Calu3 (cell line): ENCODE data around the gene PCSK5. TPM values are rescaled to one million over a fixed set of nuclear protein-coding genes. Genes with fewer than 3 reads are reported as not detected.

Experiments used
- BruUV-seq: library from RNA; stranded (reverse); fragments of 400-500 nt; replicated peaks from 2 replicates; lab custom pipeline; 2021; lab: Mats Ljungman, UMichigan
- CTCF ChIA-PET: fragments of 300-600 bp; sonication (Branson Sonifier 250); formaldehyde crosslinking; loops from one replicate; lab custom pipeline; 2022; ENCODE audit warnings: antibody characterized with exemption; lab: Charles Lee
- DNase-seq: peaks from one replicate; pipeline ENCODE4 v3.0.0; 2022
- H3K27ac Mint-ChIP-seq: one replicate; pipeline ENCODE4 v1.8.0; 2022; ENCODE audit warnings: mixed read lengths; ENCODE audit not compliant: unreplicated experiment
- H3K27me3 Mint-ChIP-seq: one replicate; pipeline ENCODE4 v1.8.0; 2022; ENCODE audit warnings: mixed read lengths; ENCODE audit not compliant: unreplicated experiment
- H3K36me3 Mint-ChIP-seq: one replicate; pipeline ENCODE4 v1.8.0; 2022; ENCODE audit warnings: mild to moderate bottlenecking, moderate library complexity, mixed read lengths; ENCODE audit not compliant: insufficient read depth, unreplicated experiment
- H3K4me1 Mint-ChIP-seq: one replicate; pipeline ENCODE4 v1.8.0; 2022; ENCODE audit warnings: mild to moderate bottlenecking, low read depth, mixed read lengths; ENCODE audit not compliant: unreplicated experiment
- H3K4me3 Mint-ChIP-seq: one replicate; pipeline ENCODE4 v1.8.0; 2022; ENCODE audit warnings: mild to moderate bottlenecking, low read depth, moderate library complexity, mixed read lengths; ENCODE audit not compliant: unreplicated experiment
- H3K9me3 Mint-ChIP-seq: one replicate; pipeline ENCODE4 v1.8.0; 2022; ENCODE audit warnings: low read depth, mixed read lengths; ENCODE audit not compliant: unreplicated experiment
- intact Hi-C: fragments of 100-400 bp; cut with micrococcal nuclease; formaldehyde crosslinking; loops from one replicate; pipeline ENCODE4 v1.10.0; 2022; ENCODE audit not compliant: unreplicated experiment
- total RNA-seq: library from RNA; stranded (reverse); gene quantifications from 2 replicates; pipeline ENCODE4 v1.2.3, GENCODE V29; 2022
- TF ChIP-seq, protein P1 (sequence below): fragments of 200-600 bp; IDR thresholded peaks from one replicate; pipeline ENCODE4 v1.8.0; 2022; ENCODE audit warnings: antibody characterized with exemption; ENCODE audit not compliant: unreplicated experiment

Gene PCSK5
- total RNA-seq, 1 experiment from 2014 or later: 38.4 TPM

DNA sequence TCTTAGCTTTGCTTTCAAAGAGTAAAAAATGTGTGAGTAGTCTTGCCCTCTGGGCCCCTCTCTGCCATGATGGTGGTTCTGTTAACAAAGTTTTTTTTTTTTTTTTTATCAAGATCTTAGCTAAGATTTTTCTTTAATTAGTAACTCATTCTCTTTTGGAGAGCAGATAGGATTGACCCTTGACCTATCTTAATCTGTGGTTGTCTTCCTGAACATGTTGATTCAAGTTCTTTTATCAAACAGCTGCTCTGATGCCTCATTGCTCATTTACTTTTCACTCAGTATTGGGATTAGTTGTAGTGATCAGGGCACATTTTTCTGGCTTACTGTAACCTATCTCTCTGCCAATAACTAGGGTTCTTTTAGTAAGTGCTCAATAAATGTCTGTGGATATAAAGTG lies 106.3 kb downstream of the PCSK5 start:
- Mint-ChIP-seq H3K36me3 (peaks cover 6% of the 10 kb centered on the region), H3K27ac (peak overlapping the region; percentile 54), H3K4me3 (no peak overlapping the region), H3K4me1 (peaks cover 59% of the 10 kb centered on the region), H3K27me3 (no peaks in the 10 kb centered on the region), H3K9me3 (peaks cover 4% of the 10 kb centered on the region)
- intact Hi-C loops: loop anchor here (5.0 kb wide), 1 partner anchor 104 kb away; the partner anchor contains the start of gene PCSK5
- CTCF ChIA-PET: interaction anchor here (0.7 kb wide), 2 partner anchors 39 to 93 kb away, joined by 3 to 8 read pairs; no protein-coding TSS in a partner anchor
- BruUV-seq: no TSS peak
- no peak for DNase-seq
- TF ChIP-seq, protein P1, sequence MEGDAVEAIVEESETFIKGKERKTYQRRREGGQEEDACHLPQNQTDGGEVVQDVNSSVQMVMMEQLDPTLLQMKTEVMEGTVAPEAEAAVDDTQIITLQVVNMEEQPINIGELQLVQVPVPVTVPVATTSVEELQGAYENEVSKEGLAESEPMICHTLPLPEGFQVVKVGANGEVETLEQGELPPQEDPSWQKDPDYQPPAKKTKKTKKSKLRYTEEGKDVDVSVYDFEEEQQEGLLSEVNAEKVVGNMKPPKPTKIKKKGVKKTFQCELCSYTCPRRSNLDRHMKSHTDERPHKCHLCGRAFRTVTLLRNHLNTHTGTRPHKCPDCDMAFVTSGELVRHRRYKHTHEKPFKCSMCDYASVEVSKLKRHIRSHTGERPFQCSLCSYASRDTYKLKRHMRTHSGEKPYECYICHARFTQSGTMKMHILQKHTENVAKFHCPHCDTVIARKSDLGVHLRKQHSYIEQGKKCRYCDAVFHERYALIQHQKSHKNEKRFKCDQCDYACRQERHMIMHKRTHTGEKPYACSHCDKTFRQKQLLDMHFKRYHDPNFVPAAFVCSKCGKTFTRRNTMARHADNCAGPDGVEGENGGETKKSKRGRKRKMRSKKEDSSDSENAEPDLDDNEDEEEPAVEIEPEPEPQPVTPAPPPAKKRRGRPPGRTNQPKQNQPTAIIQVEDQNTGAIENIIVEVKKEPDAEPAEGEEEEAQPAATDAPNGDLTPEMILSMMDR: no peak

- peaks cover 4% of the 10 kb centered on the region for H3K9me3 Mint-ChIP-seq
- TF ChIP-seq, protein P1: no peak
- H3K27ac Mint-ChIP-seq: peak overlapping the region; percentile 54
- CTCF ChIA-PET: interaction anchor here (0.7 kb wide), 2 partner anchors 39 to 94 kb away, joined by 3 to 8 read pairs; no protein-coding TSS in a partner anchor
- H3K27me3 Mint-ChIP-seq: no peaks in the 10 kb centered on the region
- peaks cover 58% of the 10 kb centered on the region for H3K4me1 Mint-ChIP-seq
- no TSS peak for BruUV-seq
- intact Hi-C loops: loop anchor here (5.0 kb wide), 1 partner anchor 105 kb away; the partner anchor contains the start of gene PCSK5
- peaks cover 6% of the 10 kb centered on the region for H3K36me3 Mint-ChIP-seq
- no peak overlapping the region for H3K4me3 Mint-ChIP-seq
- no peak for DNase-seq
These were observed 106.7 kb downstream of the PCSK5 start for GRCh38 chr9:75997206-75997605.

- intact Hi-C loops: loop anchor here (5.0 kb wide), 1 partner anchor 106 kb away; the partner anchor contains the start of gene PCSK5
- BruUV-seq: no TSS peak
- no peak for DNase-seq
- TF ChIP-seq, protein P1: no peak
- Mint-ChIP-seq H3K27ac (peak overlapping the region; percentile 21), H3K4me1 (peaks cover 48% of the 10 kb centered on the region), H3K36me3 (peaks cover 5% of the 10 kb centered on the region), H3K9me3 (peaks cover 4% of the 10 kb centered on the region), H3K27me3 (no peaks in the 10 kb centered on the region), H3K4me3 (no peak overlapping the region)
- CTCF ChIA-PET: no interaction called here
These were observed 107.8 kb downstream of the PCSK5 start for GRCh38 chr9:75998096-75998780.

DNA sequence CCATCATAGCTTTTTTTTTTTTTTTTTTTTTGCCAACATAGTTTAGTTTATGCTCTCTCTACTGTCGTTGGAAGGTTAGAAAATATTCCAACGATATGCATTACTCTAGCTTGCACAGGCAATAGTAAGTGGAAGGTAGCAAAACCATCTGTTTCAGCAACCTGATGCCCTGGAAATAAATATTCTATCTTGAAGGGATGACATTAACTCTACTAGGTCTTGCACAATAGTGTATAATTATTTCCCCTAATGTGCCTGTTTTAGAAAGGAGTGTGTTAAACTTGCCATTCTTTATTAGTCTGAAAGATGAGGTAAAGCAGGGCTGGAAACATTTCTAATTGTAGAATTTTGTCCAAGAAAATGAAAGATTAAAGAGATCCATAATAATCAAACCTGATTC lies 111.0 kb downstream of the PCSK5 start:
- H3K27ac Mint-ChIP-seq: no peak overlapping the region
- CTCF ChIA-PET: no interaction called here
- H3K4me3 Mint-ChIP-seq: no peak overlapping the region
- intact Hi-C loops: no loop called here
- TF ChIP-seq, protein P1: no peak
- H3K4me1 Mint-ChIP-seq: peaks cover 36% of the 10 kb centered on the region
- no peak for DNase-seq
- no peaks in the 10 kb centered on the region for H3K27me3 Mint-ChIP-seq
- peaks cover 3% of the 10 kb centered on the region for H3K36me3 Mint-ChIP-seq
- BruUV-seq: no TSS peak
- no peaks in the 10 kb centered on the region for H3K9me3 Mint-ChIP-seq
